Lower lobe of right lung (tissue), 2 donors: ENCODE measurements around the gene PRRX1. TPM values are rescaled to one million over a fixed set of nuclear protein-coding genes. Genes with fewer than 3 reads are reported as not detected.

Experiments
- ATAC-seq, 2 donors: fragments of 200-7000 bp; cut with Tn5 transposase; one replicate each; pipeline ENCODE4 v1.9.1; 2020 to 2022; ENCODE audit warnings: mild to moderate bottlenecking in 2 of 2, moderate library complexity in 2 of 2
- DNase-seq: peaks from one replicate; pipeline ENCODE4 v3.0.0-alpha.2; 2020
- H3K27ac ChIP-seq: fragments of 200-600 bp; one replicate; pipeline ENCODE4 v1.8.0; 2022
- H3K27me3 ChIP-seq: fragments of 200-600 bp; one replicate; pipeline ENCODE4 v1.8.0; 2022; ENCODE audit warnings: low read depth
- H3K36me3 ChIP-seq: fragments of 200-600 bp; one replicate; pipeline ENCODE4 v1.8.0; 2022; ENCODE audit warnings: mild to moderate bottlenecking
- H3K4me1 ChIP-seq: fragments of 200-600 bp; one replicate; pipeline ENCODE4 v1.8.0; 2022
- H3K4me3 ChIP-seq: fragments of 200-600 bp; one replicate; pipeline ENCODE4 v1.8.0; 2022; ENCODE audit warnings: mild to moderate bottlenecking
- H3K9me3 ChIP-seq: fragments of 200-600 bp; one replicate; pipeline ENCODE4 v1.8.0; 2022
- CTCF ChIP-seq: fragments of 200-600 bp; IDR thresholded peaks from one replicate; pipeline ENCODE4 v1.8.0; 2022; ENCODE audit warnings: antibody characterized with exemption, mild to moderate bottlenecking
- intact Hi-C: fragments of 100-400 bp; cut with DNase I; formaldehyde crosslinking; loops from one replicate; pipeline ENCODE4 v1.11.0; 2022
- long read RNA-seq: library from polyadenylated mRNA; unstranded; transcript quantifications from one replicate; pipeline ENCODE4 v2.0.0, GENCODE V29; 2021
- total RNA-seq: library from RNA; stranded (reverse); fragmentation: NEBNext Ultra II Directional; extraction: Animal tissue kit (Norgen Biotek cat#: 25700); gene quantifications from one replicate; pipeline ENCODE4 v1.2.1, GENCODE V29; 2021
- donor health status: DM: no; HTN: yes; CAD: no; lungs with severe emphysema.

PRRX1 gene
- total RNA-seq: 30.1 TPM
- long read RNA-seq, full-length matches to known transcripts: 32 of 36 reads
- long read RNA-seq, partial matches to known transcripts: 2 of 36 reads
- long read RNA-seq, other reads (novel, unspliced or antisense): 2 of 36 reads

GRCh38 chr1:170664093-170664827 is at the start of gene PRRX1:
TSS of gene PRRX1 (plus strand) at chr1:170664131. CDS start at chr1:170664219, 88 bp downstream.
- Histone ChIP-seq H3K27ac (peak within 1 kb of the TSS; percentile 67), H3K9me3 (no peaks in the 10 kb centered on the region), H3K36me3 (no peaks in the 10 kb centered on the region), H3K4me3 (peak within 1 kb of the TSS; percentile 62), H3K4me1 (peaks cover 29% of the 10 kb centered on the region), H3K27me3 (peaks cover 92% of the 10 kb centered on the region)
- DNase-seq (peak; percentile 50), ATAC-seq (peak; percentile 45 to 46)
- no peak for TF ChIP-seq CTCF
- intact Hi-C loops: no loop called here

DNA sequence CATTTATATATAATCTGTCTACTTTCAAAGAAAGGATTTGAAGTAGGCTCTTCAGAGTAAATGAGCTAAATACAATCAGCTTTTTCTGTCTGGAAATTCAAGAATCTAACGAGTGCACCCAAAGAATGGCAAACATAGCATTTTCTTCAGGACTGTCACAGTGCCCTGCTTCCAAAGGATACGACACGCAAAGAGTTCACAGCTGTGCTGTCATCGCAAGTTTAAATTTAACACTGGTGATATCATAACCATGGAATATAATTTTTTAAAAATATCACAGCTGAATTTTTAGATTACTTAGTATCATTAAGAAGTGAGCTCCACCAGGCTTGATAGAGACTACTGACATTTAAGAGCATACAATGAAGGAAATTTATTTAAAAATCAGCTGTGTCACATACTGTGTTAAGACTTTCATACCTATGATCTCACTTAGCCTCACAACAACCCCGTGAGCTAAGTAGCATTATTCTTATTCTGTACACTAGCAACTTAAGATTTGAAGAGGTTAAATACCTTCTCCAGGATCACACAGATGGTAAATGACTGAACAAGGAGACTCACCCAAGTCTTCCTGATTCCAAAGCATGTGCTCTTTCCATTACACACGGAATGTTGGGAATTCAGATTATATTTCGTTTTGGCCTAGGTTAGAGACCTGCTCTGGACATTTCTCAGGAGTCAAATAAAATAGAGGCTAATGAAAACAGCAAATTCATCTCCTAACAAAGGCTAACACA is 46.2 kb upstream of the PRRX1 start:
- no peaks in the 10 kb centered on the region for H3K36me3 ChIP-seq
- intact Hi-C loops: no loop called here
- no peak for TF ChIP-seq CTCF
- H3K27ac ChIP-seq: no peak overlapping the region
- H3K9me3 ChIP-seq: no peaks in the 10 kb centered on the region
- no peaks in the 10 kb centered on the region for H3K4me1 ChIP-seq
- no peak for ATAC-seq
- no peaks in the 10 kb centered on the region for H3K27me3 ChIP-seq
- no peak for DNase-seq
- no peak overlapping the region for H3K4me3 ChIP-seq

DNA sequence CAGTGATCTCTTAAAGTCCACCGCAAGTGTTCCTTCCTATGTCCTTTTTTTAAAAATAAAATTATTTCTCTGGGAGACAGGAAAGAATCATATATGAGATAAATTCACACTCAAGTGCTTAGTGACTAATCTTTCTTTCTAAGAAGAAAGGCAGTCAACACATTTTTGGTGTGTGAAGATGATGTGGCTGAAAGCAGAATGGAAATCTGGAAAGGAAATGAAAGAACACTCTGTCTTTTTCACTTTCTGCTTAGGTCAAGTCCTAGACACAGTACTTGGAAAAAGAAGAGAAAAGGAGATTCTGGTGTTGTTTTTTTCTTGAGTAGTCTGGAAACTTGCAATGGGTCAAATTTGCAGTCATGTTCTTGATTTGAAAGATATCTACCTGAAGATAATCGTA is 45.5 kb upstream of the PRRX1 start:
- intact Hi-C loops: no loop called here
- no peak for TF ChIP-seq CTCF
- H3K27ac ChIP-seq: no peak overlapping the region

GRCh38 chr1:170619241-170620028 is 44.5 kb upstream of the PRRX1 start:
- Histone ChIP-seq H3K9me3 (no peaks in the 10 kb centered on the region), H3K27ac (no peak overlapping the region), H3K4me3 (no peak overlapping the region), H3K36me3 (no peaks in the 10 kb centered on the region), H3K27me3 (no peaks in the 10 kb centered on the region), H3K4me1 (no peaks in the 10 kb centered on the region)
- intact Hi-C loops: no loop called here
- no peak for DNase-seq
- no peak for TF ChIP-seq CTCF
- no peak for ATAC-seq

More for the DNA sequence above, 45.5 kb upstream of the PRRX1 start:
- Histone ChIP-seq H3K4me1 (no peaks in the 10 kb centered on the region), H3K9me3 (no peaks in the 10 kb centered on the region), H3K4me3 (no peak overlapping the region), H3K36me3 (no peaks in the 10 kb centered on the region), H3K27me3 (no peaks in the 10 kb centered on the region)
- ATAC-seq (no peak), DNase-seq (no peak)

DNA sequence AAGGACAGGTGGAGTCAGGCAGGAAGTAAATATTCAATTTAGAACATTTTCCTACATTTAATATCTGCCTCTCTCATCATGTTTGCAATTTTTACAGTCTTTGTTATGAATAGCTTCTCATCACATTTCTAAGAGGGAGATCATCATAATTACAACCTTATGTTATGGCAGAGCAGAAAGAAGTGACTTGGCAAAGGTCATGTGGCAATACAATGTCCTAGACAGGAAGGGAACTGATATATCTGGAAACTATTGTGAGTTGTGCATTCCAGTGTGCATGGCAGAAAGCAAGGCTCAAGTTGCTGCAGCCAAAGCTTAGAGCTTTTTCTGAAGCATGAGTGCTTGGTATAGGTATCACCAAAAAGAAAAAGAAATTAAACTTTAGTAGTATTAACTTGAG is 43.8 kb upstream of the PRRX1 start:
- H3K27me3 ChIP-seq: no peaks in the 10 kb centered on the region
- no peak overlapping the region for H3K4me3 ChIP-seq
- TF ChIP-seq CTCF: no peak
- DNase-seq (no peak), ATAC-seq (no peak)
- no peaks in the 10 kb centered on the region for H3K36me3 ChIP-seq
- no peaks in the 10 kb centered on the region for H3K9me3 ChIP-seq
- intact Hi-C loops: no loop called here
- H3K4me1 ChIP-seq: no peaks in the 10 kb centered on the region
- no peak overlapping the region for H3K27ac ChIP-seq
